H1 (cell line): ENCODE results near the gene UBE2D3. TPM values are rescaled to one million over a fixed set of nuclear protein-coding genes. Genes with fewer than 3 reads are reported as not detected.
A peak's percentile ranks its signal among the peaks of the same experiment; 100 is the strongest.

Source experiments
- CTCF ChIA-PET: fragments of 300-600 bp; sonication (Branson Sonifier 250); formaldehyde crosslinking; loops from one replicate; lab custom pipeline; 2021; ENCODE audit not compliant: partially characterized antibody; lab: Charles Lee
- POLR2A ChIA-PET: fragments of 300-600 bp; sonication (Branson Sonifier 250); formaldehyde crosslinking; loops from one replicate; lab custom pipeline; 2021; ENCODE audit warnings: inconsistent platforms; ENCODE audit not compliant: partially characterized antibody; lab: Charles Lee
- DNase-seq, 2 experiments: peaks; one replicate each; pipeline versions ENCODE4 v3.0.0 to v3.0.0-alpha.2; 2010 to 2022; ENCODE audit warnings: low spot score in 2 of 2, low read depth in 1 of 2, mixed read lengths in 1 of 2
- FAIRE-seq: peaks from 2 replicates; lab custom pipeline; 2011; peaks lifted over from hg19 to GRCh38; lab: Jason Lieb, UNC
- H2AFZ ChIP-seq: 2 replicates; pipeline ENCODE4 v1.8.1; 2012; ENCODE audit warnings: low read length, inconsistent platforms
- H2AK5ac ChIP-seq: 2 replicates; pipeline ENCODE4 v1.6.1; 2013; ENCODE audit warnings: low read depth, low read length
- H2BK120ac ChIP-seq: replicated peaks from 2 replicates; pipeline ENCODE3; 2013; ENCODE audit warnings: low read depth, low read length, inconsistent platforms
- H2BK12ac ChIP-seq: 2 replicates; pipeline ENCODE4 v1.6.1; 2013; ENCODE audit warnings: low read depth, low read length
- H2BK15ac ChIP-seq: 2 replicates; pipeline ENCODE4 v1.6.1; 2013; ENCODE audit warnings: low read length
- H2BK20ac ChIP-seq: 2 replicates; pipeline ENCODE4 v1.6.1; 2013; ENCODE audit warnings: low read length
- H2BK5ac ChIP-seq: 2 replicates; pipeline ENCODE4 v1.6.1; 2013; ENCODE audit warnings: low read depth, low read length
- H3K14ac ChIP-seq: 2 replicates; pipeline ENCODE4 v1.6.1; 2013; ENCODE audit warnings: inconsistent platforms; ENCODE audit not compliant: insufficient read length
- H3K18ac ChIP-seq: 2 replicates; pipeline ENCODE4 v1.6.1; 2013; ENCODE audit warnings: low read length; ENCODE audit errors: extremely low read depth
- H3K23ac ChIP-seq: 2 replicates; pipeline ENCODE4 v1.6.1; 2013; ENCODE audit warnings: inconsistent platforms; ENCODE audit not compliant: insufficient read length
- H3K23me2 ChIP-seq: 2 replicates; pipeline ENCODE4 v1.6.1; 2013; ENCODE audit warnings: low read depth, low read length
- H3K27ac ChIP-seq: 2 replicates; pipeline ENCODE4 v1.6.1; 2011; ENCODE audit warnings: low read depth, low read length, inconsistent platforms
- H3K27me3 ChIP-seq, 4 experiments: replicated peaks in 1 of 4; 1 replicate in 1 of 4; 2 replicates in 3 of 4; pipeline versions ENCODE4 v1.6.1 to v1.8.1; 2011 to 2013; ENCODE audit warnings: low read length in 3 of 4, mild to moderate bottlenecking in 3 of 4, inconsistent platforms in 2 of 4, mixed read lengths in 2 of 4, moderate library complexity in 1 of 4; ENCODE audit not compliant: control insufficient read depth in 3 of 4, insufficient read depth in 3 of 4; ENCODE audit errors: extremely low read depth in 1 of 4
- H3K36me3 ChIP-seq, 4 experiments: 2 replicates each; pipeline versions ENCODE4 v1.6.1 to v1.8.1; 2011 to 2013; ENCODE audit warnings: mild to moderate bottlenecking in 4 of 4, low read length in 3 of 4, moderate library complexity in 2 of 4, control low read depth in 1 of 4, inconsistent platforms in 1 of 4; ENCODE audit not compliant: insufficient read depth in 4 of 4, control insufficient read depth in 2 of 4
- H3K4ac ChIP-seq: replicated peaks from 2 replicates; pipeline ENCODE3; 2013; ENCODE audit warnings: low read length, low read depth, mixed read lengths, inconsistent platforms; ENCODE audit not compliant: insufficient read length
- H3K4me1 ChIP-seq, 4 experiments: replicated peaks in 1 of 4; 1 replicate in 1 of 4; 2 replicates in 3 of 4; pipeline versions ENCODE4 v1.6.1 to v1.8.1; 2011 to 2013; ENCODE audit warnings: low read length in 3 of 4, inconsistent platforms in 2 of 4, mixed read lengths in 1 of 4; ENCODE audit not compliant: insufficient read depth in 4 of 4, control insufficient read depth in 3 of 4
- H3K4me2 ChIP-seq, 2 experiments: 2 replicates each; pipeline versions ENCODE4 v1.6.1 to v1.8.1; 2011 to 2013; ENCODE audit warnings: low read depth in 2 of 2, low read length in 2 of 2, control low read depth in 1 of 2, inconsistent platforms in 1 of 2, mild to moderate bottlenecking in 1 of 2; ENCODE audit not compliant: insufficient read depth in 1 of 2
- H3K4me3 ChIP-seq, 4 experiments: fragments of 200-600, 300-600 bp in 1 of 4; sonication (generic), shearing (Covaris generic), sonication (Bioruptor Twin) in 1 of 4; 2 replicates each; pipeline versions ENCODE4 v1.5.1 to v1.8.1; 2011 to 2016; ENCODE audit warnings: low read length in 4 of 4, low read depth in 3 of 4, control low read depth in 2 of 4, inconsistent platforms in 2 of 4, mild to moderate bottlenecking in 2 of 4, mixed read lengths in 1 of 4, moderate library complexity in 1 of 4; ENCODE audit not compliant: insufficient read depth in 2 of 4; ENCODE audit errors: extremely low read depth in 1 of 4
- H3K56ac ChIP-seq: replicated peaks from 2 replicates; pipeline ENCODE3; 2013; ENCODE audit warnings: low read depth, mild to moderate bottlenecking, mixed read lengths, low read length, inconsistent platforms; ENCODE audit not compliant: insufficient read length
- H3K79me1 ChIP-seq: 2 replicates; pipeline ENCODE4 v1.6.1; 2013; ENCODE audit warnings: low read depth, low read length, control low read depth
- H3K79me2 ChIP-seq, 2 experiments: 2 replicates each; pipeline versions ENCODE4 v1.6.1 to v1.8.1; 2012 to 2013; ENCODE audit warnings: low read length in 2 of 2, mild to moderate bottlenecking in 2 of 2, inconsistent platforms in 1 of 2; ENCODE audit not compliant: insufficient read depth in 2 of 2, control insufficient read depth in 1 of 2
- H3K9ac ChIP-seq, 4 experiments: replicated peaks in 1 of 4; 1 replicate in 1 of 4; 2 replicates in 3 of 4; pipeline versions ENCODE4 v1.6.1 to v1.8.1; 2011 to 2013; ENCODE audit warnings: low read depth in 3 of 4, low read length in 3 of 4, control low read depth in 2 of 4, mild to moderate bottlenecking in 2 of 4, moderate library complexity in 2 of 4, inconsistent platforms in 1 of 4; ENCODE audit errors: extremely low read depth in 1 of 4
- H3K9me3 ChIP-seq, 2 experiments: 2 replicates each; pipeline versions ENCODE4 v1.6.1 to v1.8.1; 2012 to 2013; ENCODE audit warnings: mild to moderate bottlenecking in 2 of 2, moderate library complexity in 2 of 2, control low read depth in 1 of 2, inconsistent platforms in 1 of 2, low read depth in 1 of 2, low read length in 1 of 2, mixed read lengths in 1 of 2; ENCODE audit not compliant: insufficient read depth in 2 of 2
- H4K20me1 ChIP-seq, 2 experiments: replicated peaks in 1 of 2; 2 replicates each; pipeline versions ENCODE3 to v1.8.1; 2011 to 2013; ENCODE audit warnings: inconsistent platforms in 2 of 2, low read length in 2 of 2, mild to moderate bottlenecking in 1 of 2; ENCODE audit not compliant: insufficient read depth in 2 of 2, control insufficient read depth in 1 of 2
- H4K5ac ChIP-seq: 2 replicates; pipeline ENCODE4 v1.6.1; 2013; ENCODE audit warnings: low read length, low read depth, mixed read lengths, inconsistent platforms; ENCODE audit not compliant: insufficient read length
- H4K8ac ChIP-seq: 2 replicates; pipeline ENCODE4 v1.8.0; 2013; ENCODE audit warnings: mild to moderate bottlenecking, moderate library complexity, low read length, inconsistent platforms; ENCODE audit not compliant: insufficient read depth; ENCODE audit errors: extremely low read depth
- H4K91ac ChIP-seq: replicated peaks from 2 replicates; pipeline ENCODE3; 2013; ENCODE audit warnings: low read length, mixed read lengths, inconsistent platforms; ENCODE audit not compliant: insufficient read length
- POLR2AphosphoS5 ChIP-seq: IDR thresholded peaks from 2 replicates; pipeline ENCODE4 v1.6.1; 2011; ENCODE audit warnings: low read depth, low read length
- RBBP5 ChIP-seq: IDR thresholded peaks from 2 replicates; pipeline ENCODE4 v1.7.1; 2012; ENCODE audit warnings: low read depth, mild to moderate bottlenecking, inconsistent platforms, low read length, moderate library complexity, borderline replicate concordance
- WGBS, 2 experiments: shearing (Covaris generic) in 1 of 2; methylation state at CpG; one replicate each; pipeline versions ENCODE4 v1.1.6 to v1.1.7; 2013 to 2015; ENCODE audit warnings: low lambda C conversion rate in 2 of 2, mixed read lengths in 2 of 2, inconsistent platforms in 1 of 2, low coverage in 1 of 2, missing lambda C conversion rate in 1 of 2; ENCODE audit not compliant: insufficient replicate concordance in 2 of 2, insufficient coverage in 1 of 2, insufficient read length in 1 of 2; ENCODE audit errors: extremely low coverage in 1 of 2, missing lambda C conversion rate in 1 of 2; 5-methylcytosine and 5-hydroxymethylcytosine counted together
- polyA plus RNA-seq, 7 experiments: library from polyadenylated mRNA; depleted of rRNA in 3 of 7; stranded (reverse) in 5 of 7; unstranded in 2 of 7; fragments of >200 nt in 5 of 7; fragments of 200-250 nt in 2 of 7; gene quantifications; 1 replicate in 5 of 7; 2 replicates in 1 of 7; 4 replicates in 1 of 7; pipeline versions ENCODE4 v1.2.1 to v1.2.3, GENCODE V29; 2011 to 2013; ENCODE audit warnings: missing spikeins in 2 of 7, mixed read lengths in 2 of 7
- total RNA-seq: library from RNA; stranded (reverse); fragmentation: NEBNext Ultra II Directional; extraction: Animal tissue kit (Norgen Biotek cat#: 25700); gene quantifications from 2 replicates; pipeline ENCODE4 v1.2.1, GENCODE V29; 2021

The UBE2D3 gene
- total and polyA plus RNA-seq, 2 of the 8 experiments (the other 6 are each of a cell fraction or from before 2014, with no cell fraction given): 396 to 544 TPM

- Histone ChIP-seq H2BK15ac (peak overlapping the region; percentile 61; the same call in 1 of the 2 replicates), H3K9ac (peak overlapping the region in 3 of 4 experiments; percentile 73 to 77 (median 76); a peak in 6 of 7 replicates), H3K9me3 (no peaks in the 10 kb centered on the region), H2AK5ac (no peak overlapping the region), H3K27me3 (no peaks in the 10 kb centered on the region), H3K79me2 (peaks cover 5 to 38% of the 10 kb centered on the region in 2 experiments; a peak in 3 of 4 replicates), H3K18ac (peak overlapping the region; percentile 73), H4K8ac (peak overlapping the region; percentile 87; the same call in 1 of the 2 replicates), H3K14ac (no peak overlapping the region), H3K56ac (no peak overlapping the region), H2AFZ (peak overlapping the region; percentile 99), H2BK20ac (no peak overlapping the region), H3K79me1 (peaks cover 3% of the 10 kb centered on the region; the same call in 1 of the 2 replicates), H3K4me1 (peaks cover 0 to 7% (median 1%) of the 10 kb centered on the region in 4 experiments; a peak in 3 of 7 replicates), H2BK120ac (no peak overlapping the region), H4K5ac (peak overlapping the region; percentile 81), H2BK12ac (peak overlapping the region; percentile 72; the same call in 1 of the 2 replicates), H3K36me3 (no peaks in the 10 kb centered on the region), H4K20me1 (peaks cover 0 to 5% of the 10 kb centered on the region in 2 experiments), H3K23ac (no peak overlapping the region), H3K4me3 (peak overlapping the region; percentile 73 to 94 (median 85)), H3K4me2 (peak overlapping the region; percentile 89 to 91), H3K4ac (no peak overlapping the region), H2BK5ac (0 out of 2 replicates have a peak overlapping the region, but pooled peaks have one; percentile 35), H3K27ac (peak overlapping the region; percentile 63; the same call in 1 of the 2 replicates), H4K91ac (peak overlapping the region; percentile 50), H3K23me2 (peaks cover 14% of the 10 kb centered on the region)
- peak; percentile 55 for FAIRE-seq
- ChIA-PET POLR2A (interaction anchor here (0.5 to 2.7 kb wide), 12 partner anchors 13 to 1393 kb away, joined by 3 to 26 read pairs (median 4); partner anchors contain the start of genes CISD2 and UBE2D3), CTCF (interaction anchor here (0.9 to 1.6 kb wide), 8 partner anchors 14 to 248 kb away, joined by 3 to 7 read pairs (median 3); no protein-coding TSS in a partner anchor)
- peak in 1 of 2 experiments; percentile 72 for DNase-seq
- 7% methylated on average over 15 of the region's 15 CpGs; no CpG with 5 or more reads in 1 of the 2 experiments for WGBS, 2 experiments
- no peak for TF ChIP-seq POLR2AphosphoS5
- TF ChIP-seq RBBP5: peak; percentile 3; the same call in 1 of the 2 replicates
These were observed 66.1 kb downstream of the UBE2D3 start for GRCh38 chr4:102761296-102761701.
